Measurements from ENCODE around the gene IMPA2.
"Not testable (repeated sequence)": the region's sequence is repeated elsewhere in the genome, so short reads cannot be mapped to it uniquely, and the experiment has no call there.

The IMPA2 gene

DNA sequence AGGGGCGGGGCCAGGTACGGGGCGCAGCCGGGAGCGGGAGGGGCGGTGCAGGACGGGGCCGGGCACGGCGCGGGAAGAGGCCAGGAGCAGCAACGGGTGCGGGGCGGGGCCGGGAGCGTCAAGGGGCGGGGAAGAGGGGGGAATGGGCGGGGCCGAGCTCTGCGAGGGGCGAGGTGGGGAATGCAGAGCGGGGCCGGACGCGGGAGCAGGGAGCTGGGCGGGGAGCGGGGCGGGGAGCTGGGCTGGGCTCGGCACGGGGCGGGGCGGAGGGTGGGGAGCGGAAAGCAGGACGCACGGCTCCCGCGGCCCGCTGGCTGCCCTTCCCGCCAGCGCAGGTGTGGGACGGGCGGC lies at the start of gene IMPA2:
Gene IMPA2 (plus strand): TSS at position 316 of the 351 bp plus-strand sequence. CDS start 163 bp downstream, outside the sequence.
- H3K4me3 ChIP-seq (ENCODE audit: low read depth, low read length): peak within 1 kb of the TSS; percentile 57

DNA sequence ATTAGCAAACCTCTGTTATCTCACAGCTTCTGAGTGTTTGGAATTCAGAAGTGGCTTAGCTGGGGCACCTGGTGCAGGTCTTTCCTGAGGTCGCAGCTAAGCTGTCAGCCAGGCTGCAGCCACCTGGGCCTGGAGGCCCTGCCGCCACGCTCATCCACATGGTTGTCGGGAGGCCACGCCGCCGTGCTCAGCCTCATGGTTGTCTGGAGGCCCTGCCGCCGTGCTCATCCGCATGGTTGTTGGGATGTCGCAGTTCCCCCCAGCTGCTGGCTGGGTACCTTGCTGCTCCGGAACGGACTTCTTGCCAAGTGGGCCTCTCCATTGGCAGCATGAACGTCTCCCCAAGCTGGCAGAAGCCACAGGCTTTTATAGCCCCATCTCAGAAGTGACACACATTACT lies 48.9 kb upstream of the IMPA2 start:
- no peak overlapping the region for H3K4me3 ChIP-seq (ENCODE audit: low read depth, low read length)

DNA sequence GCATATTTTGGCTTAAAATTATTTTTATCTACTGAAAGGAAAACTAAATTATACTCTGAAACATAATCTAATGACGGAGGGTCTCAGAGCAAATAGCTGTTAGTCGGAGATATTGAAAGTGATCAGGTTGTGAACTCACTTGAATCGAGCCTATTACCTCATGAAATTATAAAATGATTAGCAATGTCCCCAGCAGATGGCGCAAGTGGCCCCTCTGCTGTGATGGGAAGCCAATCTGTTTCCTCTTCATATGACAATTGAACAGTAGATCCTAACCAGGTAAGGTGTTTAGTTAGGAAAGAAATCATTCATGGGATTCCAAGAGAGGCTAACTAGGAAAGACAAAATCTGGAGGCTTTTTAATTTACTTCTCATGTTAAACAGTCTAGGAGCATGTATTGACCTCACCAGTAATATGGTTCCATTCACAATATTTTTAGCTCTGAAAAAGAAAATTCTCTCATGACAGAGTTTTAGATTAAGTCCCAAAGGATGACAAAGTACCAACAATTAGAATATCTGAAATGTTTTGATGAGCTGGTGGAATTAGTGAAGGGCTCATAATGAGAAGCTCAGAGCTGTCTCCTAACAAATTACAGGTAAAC lies 43.3 kb upstream of the IMPA2 start:
- H3K4me3 ChIP-seq (ENCODE audit: low read depth, low read length): no peak overlapping the region

DNA sequence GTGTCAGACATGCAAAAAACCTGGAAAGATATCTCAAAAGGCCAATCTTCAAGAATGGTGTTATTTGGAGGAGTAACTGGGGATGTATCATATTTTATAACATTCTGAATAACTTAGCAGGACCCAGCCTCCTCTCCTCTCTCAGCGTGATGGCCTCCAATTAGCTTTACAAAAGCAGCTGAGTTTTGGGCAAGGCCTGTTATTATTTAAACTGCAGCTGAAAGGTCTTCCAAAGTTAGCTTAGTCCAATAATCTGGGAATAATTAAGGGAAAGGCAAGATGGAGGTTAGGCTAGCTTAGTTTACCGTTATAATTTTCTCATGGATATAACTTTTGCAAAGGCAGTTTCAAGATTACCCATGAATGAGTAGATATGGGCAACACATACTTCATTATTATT lies 40.4 kb upstream of the IMPA2 start:
- H3K4me3 ChIP-seq (ENCODE audit: low read depth, low read length): no peak overlapping the region

DNA sequence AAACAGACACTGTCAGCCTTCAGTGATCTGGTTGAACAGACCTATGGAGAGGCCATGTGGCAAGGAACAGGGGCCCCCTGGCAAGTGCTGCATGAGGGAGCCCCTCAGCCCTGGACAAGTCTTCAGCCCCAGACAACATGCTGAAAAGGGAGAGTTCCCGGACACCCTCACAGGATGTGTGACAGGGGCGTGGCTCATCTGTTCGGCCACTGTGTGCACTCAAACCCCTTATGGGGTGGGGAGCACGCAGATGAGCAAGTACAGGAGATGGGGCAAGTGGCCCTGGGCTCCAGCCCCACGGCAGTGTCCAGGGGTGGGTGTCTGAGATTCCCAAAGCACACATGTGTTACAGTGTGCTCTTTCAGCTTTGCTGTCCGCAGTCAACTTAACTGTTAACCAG lies 37.8 kb upstream of the IMPA2 start:
- H3K4me3 ChIP-seq (ENCODE audit: low read depth, low read length): no peak overlapping the region

DNA sequence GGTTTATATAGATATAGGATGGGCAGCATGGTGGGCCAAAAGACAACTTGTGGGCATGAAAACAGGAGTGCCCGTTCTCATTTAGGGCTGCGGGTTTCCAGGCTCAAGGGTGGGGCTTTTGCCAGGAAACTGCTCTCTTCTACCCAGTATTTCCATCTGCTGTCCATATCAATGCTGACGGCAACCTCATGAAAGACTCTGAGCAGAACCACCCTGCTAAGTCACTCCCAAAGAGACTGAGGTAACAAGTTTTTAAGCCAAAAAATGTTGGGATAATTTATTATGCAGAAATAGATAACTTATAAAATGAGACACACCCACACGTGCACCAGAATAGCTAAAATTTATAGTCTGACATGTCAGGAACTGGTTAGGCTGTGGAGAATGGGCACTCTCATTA lies 37.1 kb upstream of the IMPA2 start:
- H3K4me3 ChIP-seq (ENCODE audit: low read depth, low read length): no peak overlapping the region

DNA sequence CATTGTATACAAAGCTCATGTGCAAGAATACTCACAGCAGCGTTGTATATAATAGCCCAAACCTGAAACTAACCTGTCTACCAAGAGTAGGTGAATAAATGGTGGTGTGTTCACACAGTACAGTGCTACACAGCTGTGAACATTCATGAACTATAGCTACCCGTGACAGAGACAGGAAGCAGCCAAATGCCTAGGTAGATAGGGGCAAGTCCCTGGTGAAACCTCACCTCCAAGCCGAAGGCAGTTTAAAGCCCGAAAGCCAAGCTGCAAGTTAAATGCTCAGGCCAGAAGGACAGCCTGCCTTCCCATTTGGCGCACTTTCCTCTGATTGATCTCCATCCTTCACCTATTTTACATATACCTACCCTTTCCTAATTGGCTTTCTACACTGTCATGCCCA lies 36.5 kb upstream of the IMPA2 start:
- H3K4me3 ChIP-seq (ENCODE audit: low read depth, low read length): no peak overlapping the region

DNA sequence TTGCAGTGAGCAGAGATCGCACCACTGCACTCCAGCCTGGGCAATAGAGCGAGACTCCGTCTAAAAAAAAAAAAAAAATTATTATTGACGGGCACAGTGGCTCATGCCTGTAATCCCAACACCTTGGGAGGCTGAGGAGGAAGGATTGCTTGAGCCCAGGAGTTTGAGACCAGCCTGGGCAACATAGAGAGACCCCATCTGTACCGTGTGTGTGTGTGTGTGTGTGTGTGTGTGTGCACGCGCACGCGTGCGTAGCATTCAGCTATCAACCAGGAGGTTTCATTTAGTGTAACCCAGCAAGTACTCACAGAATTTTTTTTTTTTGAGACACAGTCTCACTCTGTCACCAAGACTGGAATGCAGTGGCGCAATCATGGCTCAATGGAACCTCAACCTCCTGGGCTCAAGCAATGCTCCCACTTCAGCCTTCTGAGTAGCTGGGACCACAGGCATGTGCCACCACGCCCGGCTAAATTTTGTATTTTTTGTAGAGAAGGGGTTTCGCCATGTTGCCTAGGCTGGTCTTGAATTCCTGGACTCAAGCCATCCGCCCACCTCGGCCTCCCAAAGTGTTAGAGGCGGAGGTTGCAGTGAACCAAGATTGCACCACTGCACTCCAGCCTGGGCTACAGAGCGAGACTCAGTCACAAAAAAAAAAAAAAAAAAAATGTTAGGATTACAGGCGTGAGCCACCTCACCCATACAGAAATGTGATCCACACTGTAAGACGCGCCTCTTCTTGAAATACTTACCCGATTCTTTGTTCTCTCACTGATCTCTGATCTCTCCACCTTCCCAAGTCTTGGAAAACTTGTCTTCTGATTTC lies 35.3 kb upstream of the IMPA2 start:
- H3K4me3 ChIP-seq (ENCODE audit: low read depth, low read length): not testable (repeated sequence)

DNA sequence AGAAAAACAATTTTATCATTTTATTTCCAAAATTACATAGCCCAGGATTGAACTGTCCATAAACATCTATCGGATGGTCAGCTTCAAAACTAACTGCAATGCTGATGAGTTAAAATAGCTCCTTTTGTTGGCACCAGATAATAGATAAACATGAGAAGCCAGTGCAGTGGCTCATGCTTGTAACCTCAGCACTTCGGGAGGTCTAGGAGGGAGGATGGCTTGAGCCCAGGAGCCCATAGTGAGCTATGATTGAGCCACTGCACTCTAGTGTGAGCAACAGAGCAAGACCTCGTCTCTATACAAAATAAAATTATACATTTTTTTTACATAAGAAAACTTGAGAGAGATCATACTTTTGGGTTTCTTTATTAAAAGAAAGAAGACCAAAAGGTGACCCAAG lies 34.6 kb upstream of the IMPA2 start:
- no peak overlapping the region for H3K4me3 ChIP-seq (ENCODE audit: low read depth, low read length)

DNA sequence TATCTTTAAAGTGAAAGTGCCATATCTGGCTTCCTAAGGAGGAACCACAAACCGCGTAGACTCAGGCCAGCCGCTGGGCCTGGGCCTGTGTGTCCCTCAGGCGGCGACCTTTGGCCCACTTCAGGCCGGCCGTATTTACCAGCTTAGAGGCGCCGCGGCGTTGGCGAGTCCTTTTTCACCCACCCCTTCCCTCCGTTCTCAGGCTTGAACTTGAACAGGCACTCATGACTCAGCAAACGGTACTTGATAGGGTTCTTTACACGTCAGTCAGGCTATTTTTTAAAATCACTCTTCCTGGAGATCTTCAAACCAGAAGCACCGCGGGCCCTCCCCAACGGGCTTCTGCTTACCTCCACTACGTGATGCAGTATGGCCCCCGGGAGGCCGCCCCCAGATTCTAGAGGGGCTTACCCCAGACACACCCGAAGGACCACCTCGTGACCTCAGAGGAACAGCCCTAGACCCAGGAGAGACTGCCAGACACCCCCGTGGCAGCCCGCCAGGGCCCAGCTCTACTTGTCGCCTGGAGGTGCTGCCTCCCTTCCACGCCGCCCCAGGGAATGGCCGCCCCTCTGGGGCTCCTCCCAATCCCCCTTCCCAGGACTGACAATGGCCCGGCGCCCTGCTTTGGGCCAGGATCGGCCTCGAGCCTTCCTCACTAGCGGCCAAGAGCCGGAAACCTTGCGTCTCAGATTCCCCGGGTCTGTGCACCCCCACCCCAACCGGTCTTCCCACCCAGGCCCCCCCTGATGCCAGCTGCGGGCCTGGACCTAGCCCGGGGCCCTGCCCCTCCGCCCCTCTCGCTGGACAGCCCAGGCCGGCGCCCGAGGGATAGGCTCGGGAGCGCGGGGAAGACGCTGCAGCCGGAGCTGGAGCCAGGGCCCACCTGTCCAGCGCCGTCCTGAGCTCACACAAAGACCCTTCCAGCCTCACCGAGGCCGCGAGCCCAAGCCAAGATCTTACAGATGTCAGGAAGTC lies 33.8 kb upstream of the IMPA2 start:
- H3K4me3 ChIP-seq (ENCODE audit: low read depth, low read length): peak overlapping the region; percentile 48

DNA sequence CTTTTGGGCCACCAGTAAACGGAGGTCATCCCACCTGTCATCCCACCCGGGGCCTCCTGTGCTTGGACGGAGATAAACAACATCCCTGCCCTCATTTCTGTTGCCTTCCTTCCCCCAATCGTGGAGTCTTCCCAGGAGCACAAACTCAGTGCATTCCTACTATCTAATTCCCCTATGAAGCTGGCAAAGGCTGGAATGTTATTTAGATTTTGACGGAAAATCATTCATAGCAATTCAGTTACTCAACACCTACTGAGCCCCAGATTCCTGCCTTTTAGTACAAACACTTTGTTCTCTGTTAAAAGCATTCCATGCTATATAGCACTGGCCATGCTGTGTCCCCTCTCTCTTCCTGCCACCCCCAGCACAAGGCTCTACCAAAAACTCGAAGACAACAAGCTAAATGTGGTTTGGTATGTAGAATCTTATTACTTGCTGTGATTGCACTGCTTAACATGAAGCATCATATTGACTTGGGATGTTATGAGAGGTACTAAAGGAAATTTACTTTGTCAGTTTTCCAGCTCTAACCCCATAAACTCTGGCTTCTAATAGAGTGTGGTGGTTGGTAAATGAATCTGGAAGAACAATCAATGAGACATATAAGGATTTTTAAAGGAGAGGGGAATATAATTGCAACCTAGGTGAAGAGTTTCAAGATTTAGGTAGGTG lies 32.3 kb upstream of the IMPA2 start:
- no peak overlapping the region for H3K4me3 ChIP-seq (ENCODE audit: low read depth, low read length)

DNA sequence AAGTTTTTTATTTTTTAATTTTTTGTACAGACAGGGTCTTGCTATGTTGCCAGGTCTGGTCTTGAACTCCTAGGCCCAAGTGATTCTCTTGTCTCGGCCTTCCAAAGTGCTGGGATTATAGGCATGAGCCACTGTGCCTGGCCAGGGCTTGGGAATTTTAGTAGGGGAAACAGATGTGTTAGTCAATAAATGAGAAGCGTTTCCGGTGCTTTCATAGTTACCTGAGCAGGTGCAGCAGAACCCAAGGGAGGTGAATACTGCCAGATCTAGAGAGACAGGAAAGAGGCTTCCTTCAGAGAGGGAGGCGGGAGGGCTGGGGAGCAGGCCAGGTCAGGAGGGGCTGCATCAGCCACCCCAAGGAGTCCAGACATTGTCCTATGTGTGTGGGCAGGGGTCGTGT lies 30.5 kb upstream of the IMPA2 start:
- no peak overlapping the region for H3K4me3 ChIP-seq (ENCODE audit: low read depth, low read length)

DNA sequence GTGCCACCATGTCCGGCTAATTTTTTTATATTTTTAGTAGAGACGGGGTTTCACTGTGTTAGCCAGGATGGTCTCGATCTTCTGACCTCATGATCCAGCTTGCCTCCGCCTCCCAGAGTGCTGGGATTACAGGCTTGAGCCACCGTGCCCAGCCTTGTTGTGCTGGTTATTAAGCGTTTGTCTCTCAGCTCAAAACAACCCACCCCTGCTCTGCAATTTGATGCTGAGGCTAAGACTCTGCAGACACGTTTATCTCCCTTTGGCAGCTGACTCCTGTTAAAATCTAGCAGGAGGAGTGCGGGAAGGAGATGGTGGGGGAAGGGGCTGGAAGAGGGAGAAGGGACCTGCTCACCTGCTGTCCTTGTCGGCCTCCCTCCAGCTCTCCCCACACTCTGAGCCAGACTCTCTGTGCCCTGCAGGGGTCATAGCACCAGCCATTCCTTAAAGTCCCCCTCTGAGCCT lies 29.9 kb upstream of the IMPA2 start:
- no peak overlapping the region for H3K4me3 ChIP-seq (ENCODE audit: low read depth, low read length)

DNA sequence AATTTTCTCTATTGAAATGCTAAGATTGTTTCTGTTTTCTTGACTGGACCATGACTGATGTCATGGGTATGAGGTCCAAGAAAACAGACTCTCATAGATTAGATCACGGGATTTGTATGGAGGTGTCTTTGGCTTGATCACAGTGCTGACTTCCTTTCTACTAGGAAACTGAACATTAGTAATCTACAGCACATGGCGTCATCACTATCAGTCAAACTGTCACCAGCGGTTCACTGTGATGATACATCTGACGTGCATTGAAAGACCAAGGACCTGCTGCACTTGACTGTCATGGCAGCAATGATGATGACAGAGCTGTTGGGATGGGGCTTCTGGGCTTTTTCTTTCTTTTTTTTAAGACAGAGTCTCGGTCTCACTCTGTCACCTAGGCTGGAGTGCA lies 28.2 kb upstream of the IMPA2 start:
- no peak overlapping the region for H3K4me3 ChIP-seq (ENCODE audit: low read depth, low read length)

DNA sequence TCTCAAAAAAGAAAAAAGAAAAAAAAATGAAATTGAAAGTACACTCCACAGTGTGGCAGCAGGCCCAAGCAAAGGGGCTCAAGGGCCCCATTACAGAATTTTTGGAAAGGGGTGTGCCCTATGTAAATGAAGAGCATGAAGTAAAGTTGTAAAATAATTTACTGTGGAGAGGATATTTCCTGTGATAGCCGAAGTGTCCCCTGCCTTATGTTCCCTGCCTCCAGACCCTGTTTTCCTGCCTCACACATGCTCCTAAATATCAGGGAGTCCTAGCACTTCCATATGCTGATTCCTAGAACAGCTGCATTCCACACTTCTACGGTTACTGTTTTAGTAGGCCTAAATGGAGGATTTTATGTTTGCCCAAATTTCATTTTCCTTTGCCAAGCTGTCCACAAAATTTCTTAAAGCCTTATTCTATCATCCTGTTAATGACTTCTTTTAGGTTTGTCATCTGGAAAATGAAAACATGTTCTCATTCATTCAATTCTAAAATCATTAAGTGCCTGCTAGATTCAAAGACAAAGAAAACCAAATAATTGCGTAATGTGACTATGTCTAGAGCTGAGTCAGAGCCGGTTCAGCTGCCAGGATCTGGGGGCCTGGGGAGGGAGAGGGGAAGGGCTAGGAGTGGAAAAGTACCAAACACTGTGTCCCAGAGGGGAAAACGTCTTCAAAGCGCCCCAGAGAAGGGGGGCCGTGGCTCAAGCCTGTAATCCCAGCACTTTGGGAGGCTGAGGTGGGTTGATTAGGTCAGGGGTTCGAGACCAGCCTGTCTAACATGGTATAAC lies 25.9 kb upstream of the IMPA2 start:
- no peak overlapping the region for H3K4me3 ChIP-seq (ENCODE audit: low read depth, low read length)

DNA sequence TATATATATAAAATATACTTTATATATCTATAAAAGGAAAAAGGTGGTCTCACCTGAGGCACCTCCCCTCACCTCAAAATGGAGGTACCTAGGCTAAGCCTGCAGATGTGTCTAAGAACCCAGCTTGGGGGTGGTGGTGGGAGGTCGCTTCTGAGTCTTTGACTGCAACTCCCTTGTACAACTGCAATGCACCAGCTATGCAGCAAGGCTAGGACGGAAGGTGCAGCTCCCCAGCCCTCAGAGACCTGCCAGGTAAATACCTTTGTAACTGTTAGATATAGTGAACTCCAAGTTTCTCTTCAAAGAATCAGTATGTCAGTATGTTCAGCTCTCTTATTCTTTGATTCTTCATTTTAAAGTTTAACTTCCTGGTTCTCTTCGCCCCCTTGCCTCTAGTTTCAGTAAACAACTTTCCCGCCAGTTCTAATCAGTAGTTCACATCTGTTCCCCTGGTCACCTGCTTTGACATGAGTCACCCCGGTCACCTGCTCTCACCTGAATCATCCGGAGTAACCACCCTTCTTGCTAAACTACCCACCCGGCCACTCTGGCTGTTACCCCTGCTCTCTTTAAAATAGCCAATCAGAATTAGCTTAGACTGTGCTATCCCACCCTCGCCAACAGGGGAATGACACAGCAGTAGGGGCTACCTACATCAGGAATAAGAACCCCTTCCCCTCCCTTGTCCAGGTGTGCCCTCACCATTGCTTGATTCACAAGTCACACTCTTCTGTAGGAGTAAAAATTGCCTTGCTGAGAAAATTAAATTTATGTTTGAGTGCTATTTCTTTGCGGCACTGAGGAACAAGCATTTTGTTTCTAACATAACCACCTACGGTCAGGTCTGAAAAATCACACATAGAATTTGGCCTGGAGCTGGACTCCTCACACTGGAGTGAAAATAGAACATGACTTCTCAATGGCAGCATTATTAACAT lies 24.7 kb upstream of the IMPA2 start:
- no peak overlapping the region for H3K4me3 ChIP-seq (ENCODE audit: low read depth, low read length)

DNA sequence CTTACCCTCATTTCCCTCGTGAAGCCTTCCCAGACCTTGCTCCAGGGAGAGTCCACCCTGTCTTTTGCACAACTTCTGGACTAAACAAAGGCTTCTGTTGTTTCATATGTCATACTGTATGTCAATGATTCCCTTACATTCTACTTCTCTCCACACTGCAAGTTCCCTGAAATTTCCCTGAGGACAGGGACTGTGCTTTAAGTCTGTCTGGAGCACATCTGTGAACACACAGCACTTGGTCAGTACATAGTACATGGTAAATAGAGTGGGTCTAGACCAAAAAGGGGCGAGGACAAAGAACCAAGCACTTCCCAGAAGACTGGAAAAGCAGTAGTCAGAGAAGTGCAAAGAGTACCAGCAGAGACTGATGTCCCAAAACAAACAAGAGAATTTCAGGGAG lies 23.7 kb upstream of the IMPA2 start:
- no peak overlapping the region for H3K4me3 ChIP-seq (ENCODE audit: low read depth, low read length)

DNA sequence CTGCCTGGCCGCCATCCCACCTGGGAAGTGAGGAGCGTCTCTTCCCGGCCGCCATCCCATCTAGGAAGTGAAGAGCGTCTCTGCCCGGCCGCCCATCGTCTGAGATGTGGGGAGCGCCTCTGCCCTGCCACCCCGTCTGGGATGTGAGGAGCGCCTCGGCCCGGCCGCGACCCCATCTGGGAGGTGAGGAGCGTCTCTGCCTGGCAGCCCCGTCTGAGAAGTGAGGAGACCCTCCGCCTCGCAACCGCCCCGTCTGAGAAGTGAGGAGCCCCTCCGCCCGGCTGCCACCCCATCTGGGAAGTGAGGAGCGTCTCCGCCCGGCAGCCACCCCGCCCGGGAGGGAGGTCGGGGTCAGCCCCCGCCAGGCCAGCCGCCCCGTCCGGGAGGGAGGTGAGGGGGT lies 21.7 kb upstream of the IMPA2 start:
- not testable (repeated sequence) for H3K4me3 ChIP-seq (ENCODE audit: low read depth, low read length)

DNA sequence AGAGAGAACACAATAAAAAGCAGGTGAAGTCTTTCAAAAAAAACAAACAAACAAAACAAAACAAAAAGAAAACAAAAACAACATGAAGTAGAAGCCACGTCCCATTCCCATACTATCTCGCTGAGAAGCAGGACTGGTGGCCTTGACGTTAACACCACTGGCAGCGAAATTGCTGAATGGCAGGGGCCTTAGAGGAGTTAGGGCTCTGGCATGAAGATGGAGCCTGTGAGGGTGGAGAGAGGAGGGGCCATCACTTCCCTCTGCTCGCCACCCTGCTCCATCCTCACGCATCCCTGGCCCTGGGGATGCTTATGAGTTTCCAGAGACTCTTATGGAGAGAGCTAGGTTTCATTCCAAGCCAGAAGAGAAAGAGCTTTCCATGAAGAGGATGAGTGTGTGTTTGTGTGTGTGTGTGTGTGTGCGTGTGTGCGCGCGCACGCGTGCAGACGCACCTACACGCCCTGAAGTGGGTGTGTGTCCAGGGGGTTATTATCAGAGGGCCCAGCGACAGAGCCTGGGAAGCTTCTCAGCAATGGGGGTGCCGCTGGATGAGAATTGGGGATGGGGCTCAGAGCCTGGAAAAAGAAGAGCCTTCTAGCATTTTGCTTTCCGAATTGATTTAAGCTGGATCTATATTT lies 20.4 kb upstream of the IMPA2 start:
- H3K4me3 ChIP-seq (ENCODE audit: low read depth, low read length): no peak overlapping the region
